Neuronal stem cell (in vitro differentiated cells): ENCODE results near the gene ZNF660.
"Not testable (repeated sequence)": the region's sequence is repeated elsewhere in the genome, so short reads cannot be mapped to it uniquely, and the experiment has no call there.

Experiments
- DNase-seq: peaks from one replicate; pipeline ENCODE4 v3.0.0-alpha.2; 2013; ENCODE audit warnings: low spot score
- H2AFZ ChIP-seq: one replicate; pipeline ENCODE4 v1.6.1; 2013; ENCODE audit warnings: mild to moderate bottlenecking, low read length, inconsistent platforms
- H2AK5ac ChIP-seq: 2 replicates; pipeline ENCODE4 v1.6.1; 2013; ENCODE audit warnings: low read depth, mild to moderate bottlenecking, inconsistent platforms, low read length, moderate library complexity, mixed read lengths
- H2BK120ac ChIP-seq: 2 replicates; pipeline ENCODE4 v1.6.1; 2013; ENCODE audit warnings: low read depth, mild to moderate bottlenecking, inconsistent platforms, low read length, moderate library complexity, mixed read lengths
- H2BK12ac ChIP-seq: one replicate; pipeline ENCODE4 v1.6.1; 2013; ENCODE audit warnings: low read length, inconsistent platforms
- H2BK15ac ChIP-seq: 2 replicates; pipeline ENCODE4 v1.6.1; 2013; ENCODE audit warnings: mild to moderate bottlenecking, low read length, inconsistent platforms, mixed read lengths
- H2BK5ac ChIP-seq: one replicate; pipeline ENCODE4 v1.6.1; 2013; ENCODE audit warnings: inconsistent platforms, mild to moderate bottlenecking, low read length, moderate library complexity
- H3K14ac ChIP-seq: one replicate; pipeline ENCODE4 v1.6.1; 2013; ENCODE audit warnings: low read length, inconsistent platforms
- H3K18ac ChIP-seq: 2 replicates; pipeline ENCODE4 v1.6.1; 2013; ENCODE audit warnings: low read length, inconsistent platforms
- H3K23ac ChIP-seq: 2 replicates; pipeline ENCODE4 v1.6.1; 2013; ENCODE audit warnings: low read depth, mild to moderate bottlenecking, mixed read lengths, low read length, inconsistent platforms; ENCODE audit not compliant: poor library complexity
- H3K27ac ChIP-seq: replicated peaks from 3 replicates; pipeline ENCODE4 v1.5.1; 2013; ENCODE audit warnings: low read length, inconsistent platforms
- H3K27me3 ChIP-seq, 3 experiments: 2 replicates each; pipeline ENCODE4 v1.6.1; 2013; ENCODE audit warnings: low read length in 3 of 3, mild to moderate bottlenecking in 2 of 3, inconsistent platforms in 1 of 3, low read depth in 1 of 3, mixed read lengths in 1 of 3, moderate library complexity in 1 of 3; ENCODE audit not compliant: control insufficient read depth in 3 of 3, insufficient read depth in 3 of 3
- H3K36me3 ChIP-seq, 2 donors: replicated peaks in 1 of 2; 2 replicates each; pipeline ENCODE4 v1.6.1; 2013; ENCODE audit warnings: low read length in 2 of 2; ENCODE audit not compliant: control insufficient read depth in 2 of 2, insufficient read depth in 2 of 2
- H3K4ac ChIP-seq: 2 replicates; pipeline ENCODE4 v1.6.1; 2013; ENCODE audit warnings: inconsistent platforms, mild to moderate bottlenecking, low read length, moderate library complexity
- H3K4me1 ChIP-seq, 2 donors: 1 replicate in 1 of 2; 2 replicates in 1 of 2; pipeline ENCODE4 v1.6.1; 2013; ENCODE audit warnings: low read length in 2 of 2, low read depth in 1 of 2; ENCODE audit not compliant: control insufficient read depth in 2 of 2, insufficient read depth in 1 of 2
- H3K4me2 ChIP-seq: one replicate; pipeline ENCODE4 v1.6.1; 2013; ENCODE audit warnings: mild to moderate bottlenecking, low read length, inconsistent platforms; ENCODE audit not compliant: insufficient read depth, poor library complexity, severe bottlenecking
- H3K4me3 ChIP-seq, 2 donors: 2 replicates each; pipeline ENCODE4 v1.5.1; 2013; ENCODE audit warnings: low read length in 2 of 2, mild to moderate bottlenecking in 2 of 2, inconsistent platforms in 1 of 2, moderate library complexity in 1 of 2
- H3K79me1 ChIP-seq: one replicate; pipeline ENCODE4 v1.6.1; 2013; ENCODE audit warnings: low read depth, mild to moderate bottlenecking, inconsistent platforms, low read length, moderate library complexity
- H3K9ac ChIP-seq: one replicate; pipeline ENCODE4 v1.6.1; 2013; ENCODE audit warnings: mild to moderate bottlenecking, low read depth, low read length, inconsistent platforms; ENCODE audit not compliant: poor library complexity
- H3K9me3 ChIP-seq, 2 donors: replicated peaks in 1 of 2; 2 replicates each; pipeline versions ENCODE3 to v1.6.1; 2013; ENCODE audit warnings: low read length in 2 of 2, mild to moderate bottlenecking in 2 of 2, inconsistent platforms in 1 of 2, low read depth in 1 of 2, mixed read lengths in 1 of 2, moderate library complexity in 1 of 2; ENCODE audit not compliant: control insufficient read depth in 2 of 2, insufficient read depth in 1 of 2
- H4K8ac ChIP-seq: one replicate; pipeline ENCODE4 v1.6.1; 2013; ENCODE audit warnings: low read depth, mild to moderate bottlenecking, inconsistent platforms, low read length, moderate library complexity
- H4K91ac ChIP-seq: one replicate; pipeline ENCODE4 v1.6.1; 2013; ENCODE audit warnings: low read length, low read depth, mild to moderate bottlenecking, inconsistent platforms; ENCODE audit not compliant: poor library complexity
- WGBS, 2 donors: extraction: QIAGEN DNeasy Blood & Tissue Kit; methylation state at CpG; one replicate each; pipeline ENCODE4 v1.1.7; 2013; ENCODE audit warnings: missing lambda C conversion rate in 2 of 2, mixed read lengths in 1 of 2; ENCODE audit not compliant: insufficient read length in 2 of 2, insufficient replicate concordance in 1 of 2; ENCODE audit errors: extremely low coverage in 2 of 2; 5-methylcytosine and 5-hydroxymethylcytosine counted together

ZNF660 gene

DNA sequence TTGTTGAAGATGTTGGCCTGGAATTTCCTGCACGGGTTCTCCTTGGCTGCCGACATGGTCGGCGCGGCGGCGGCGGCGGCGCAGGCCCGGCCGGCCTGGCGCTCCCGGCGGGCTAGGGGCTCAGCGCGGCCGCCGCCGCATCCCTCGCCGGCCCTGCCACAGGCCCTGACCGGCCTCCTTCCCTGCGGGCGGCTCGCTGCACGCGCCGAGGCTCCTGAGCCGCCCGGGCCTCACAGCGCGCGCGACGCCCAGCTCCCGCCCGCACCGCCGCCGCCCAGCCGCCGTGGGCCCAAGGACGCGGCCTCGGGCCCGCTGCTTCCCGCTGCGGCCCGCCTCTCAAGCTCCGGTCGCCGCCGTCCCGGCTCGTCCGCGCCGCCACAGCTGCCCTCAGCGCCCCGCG lies 3.8 kb upstream of the ZNF660 start:
- H3K36me3 ChIP-seq, result peaks cover 5 to 23% of the 10 kb centered on the region in 2 donors
- not testable (repeated sequence) for H4K91ac ChIP-seq, H3K9me3 ChIP-seq, H3K27me3 ChIP-seq, H3K4me1 ChIP-seq, H2BK12ac ChIP-seq, H3K4me3 ChIP-seq, H2BK15ac ChIP-seq, H3K18ac ChIP-seq, H3K27ac ChIP-seq, H3K9ac ChIP-seq, H3K79me1 ChIP-seq, H4K8ac ChIP-seq, H2BK5ac ChIP-seq, H3K4me2 ChIP-seq, H2BK120ac ChIP-seq, H3K14ac ChIP-seq, H3K23ac ChIP-seq, H3K4ac ChIP-seq, H2AFZ ChIP-seq, DNase-seq, H2AK5ac ChIP-seq
- no CpG with 5 or more reads among the region's 62 CpGs for WGBS, 2 donors

DNA sequence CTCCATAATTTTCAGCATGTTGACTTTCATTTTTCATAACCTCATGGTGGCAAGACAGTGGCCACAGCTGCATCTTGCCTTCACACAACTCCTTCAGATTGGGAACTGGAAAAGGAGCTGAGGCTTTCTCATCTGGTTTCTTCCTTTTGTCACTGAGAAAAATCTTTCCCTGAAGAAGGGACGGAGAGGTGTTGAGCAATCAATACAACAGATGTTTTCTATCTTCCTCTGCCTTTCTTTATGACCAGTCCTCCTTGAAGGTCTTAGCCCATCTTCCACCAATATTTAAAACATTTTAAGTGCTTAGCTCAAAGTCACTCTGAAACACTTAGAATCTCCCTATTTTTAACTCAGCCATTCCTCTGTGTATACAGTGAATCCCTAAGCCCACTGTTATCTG lies 11.9 kb downstream of the ZNF660 start:
- Histone ChIP-seq H3K23ac (no peak overlapping the region), H2BK15ac (no peak overlapping the region), H3K18ac (no peak overlapping the region), H3K27me3 (no peaks in the 10 kb centered on the region), H2BK5ac (no peak overlapping the region), H3K9me3 (peaks cover 46 to 92% of the 10 kb centered on the region in 2 donors), H2BK12ac (no peak overlapping the region), H2AK5ac (no peak overlapping the region), H4K91ac (no peak overlapping the region), H3K36me3 (peaks cover 31 to 94% of the 10 kb centered on the region in 2 donors), H3K9ac (no peak overlapping the region), H3K14ac (no peak overlapping the region), H3K4me3 (no peak overlapping the region), H4K8ac (no peak overlapping the region), H3K4ac (no peak overlapping the region), H3K79me1 (peaks cover 2% of the 10 kb centered on the region), H2AFZ (no peak overlapping the region), H3K4me1 (no peaks in the 10 kb centered on the region), H2BK120ac (no peak overlapping the region), H3K4me2 (no peak overlapping the region), H3K27ac (no peak overlapping the region)
- no peak for DNase-seq
- no CpG with 5 or more reads among the region's 1 CpG for WGBS, 2 donors

DNA sequence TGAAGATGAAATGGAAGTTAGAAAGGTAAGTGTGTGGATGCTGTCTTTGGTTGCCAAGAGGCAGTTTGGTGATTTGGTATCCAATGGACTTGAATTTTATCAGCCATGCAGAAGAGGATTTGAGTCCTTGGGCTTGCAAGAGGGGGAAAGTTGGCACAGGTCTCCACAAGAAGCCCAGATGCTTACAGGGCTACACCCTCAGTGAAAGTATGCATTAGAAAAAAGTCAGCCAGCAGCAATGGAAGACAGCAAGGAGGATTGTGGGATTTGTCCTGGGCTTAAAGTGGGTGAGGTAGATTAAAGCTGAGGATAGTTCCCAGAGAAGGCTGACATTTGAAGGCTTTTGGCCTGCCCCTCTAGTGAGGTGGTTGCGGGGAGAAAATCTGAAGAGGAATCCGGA lies 17.0 kb downstream of the ZNF660 start:
- Histone ChIP-seq H3K27me3 (no peaks in the 10 kb centered on the region), H2BK120ac (no peak overlapping the region), H3K23ac (no peak overlapping the region), H3K4me2 (no peak overlapping the region), H3K9ac (no peak overlapping the region), H3K4ac (no peak overlapping the region), H3K4me1 (no peaks in the 10 kb centered on the region), H2AK5ac (no peak overlapping the region), H4K91ac (no peak overlapping the region), H2AFZ (no peak overlapping the region), H3K18ac (no peak overlapping the region), H3K36me3 (peaks cover 17 to 73% of the 10 kb centered on the region in 2 donors), H4K8ac (no peak overlapping the region), H3K27ac (no peak overlapping the region), H3K4me3 (peak overlapping the region in 1 of 2 donors; percentile 2), H2BK5ac (no peak overlapping the region), H3K14ac (no peak overlapping the region), H2BK15ac (no peak overlapping the region), H2BK12ac (no peak overlapping the region), H3K9me3 (peaks cover 30 to 72% of the 10 kb centered on the region in 2 donors), H3K79me1 (no peaks in the 10 kb centered on the region)
- no CpG with 5 or more reads among the region's 2 CpGs for WGBS, 2 donors
- DNase-seq, result no peak

DNA sequence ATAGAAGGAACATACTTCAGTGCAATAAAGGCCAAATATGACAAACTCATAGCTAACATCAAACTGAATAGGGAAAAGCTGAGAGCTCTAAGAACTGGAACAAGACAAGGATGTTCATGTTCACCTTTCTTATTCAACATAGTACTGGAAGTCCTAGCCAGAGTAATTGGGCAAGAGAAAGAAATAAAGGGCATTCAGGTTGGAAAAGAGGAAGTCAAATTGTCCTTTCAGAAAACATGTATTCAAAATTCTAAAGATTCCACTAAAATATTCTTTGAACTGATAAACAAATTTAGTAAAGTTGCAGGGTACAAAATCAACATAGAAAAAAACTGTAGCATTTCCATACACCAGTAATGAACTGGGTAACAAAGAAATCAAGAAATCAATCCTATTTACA lies 27.9 kb downstream of the ZNF660 start:
- H2AK5ac ChIP-seq, result no peak overlapping the region
- H2BK120ac ChIP-seq, result no peak overlapping the region
- H2BK15ac ChIP-seq, result no peak overlapping the region
- H3K36me3 ChIP-seq, result peaks cover 0 to 13% of the 10 kb centered on the region in 2 donors
- no peak overlapping the region for H2BK12ac ChIP-seq
- no peak for DNase-seq
- no peak overlapping the region for H4K91ac ChIP-seq
- no peak overlapping the region for H3K9ac ChIP-seq
- no peak overlapping the region for H3K4me2 ChIP-seq
- H4K8ac ChIP-seq, result no peak overlapping the region
- H3K4ac ChIP-seq, result no peak overlapping the region
- H3K18ac ChIP-seq, result no peak overlapping the region
- H2AFZ ChIP-seq, result no peak overlapping the region
- H3K79me1 ChIP-seq, result no peaks in the 10 kb centered on the region
- no peak overlapping the region for H3K14ac ChIP-seq
- no peak overlapping the region for H3K27ac ChIP-seq
- no peak overlapping the region for H3K4me3 ChIP-seq
- H3K23ac ChIP-seq, result no peak overlapping the region
- peaks cover 3 to 33% of the 10 kb centered on the region in 2 donors for H3K9me3 ChIP-seq
- H2BK5ac ChIP-seq, result no peak overlapping the region
- no peaks in the 10 kb centered on the region for H3K27me3 ChIP-seq
- no peaks in the 10 kb centered on the region for H3K4me1 ChIP-seq
